ENCODE measurements around the gene LPCAT1.

DNA sequence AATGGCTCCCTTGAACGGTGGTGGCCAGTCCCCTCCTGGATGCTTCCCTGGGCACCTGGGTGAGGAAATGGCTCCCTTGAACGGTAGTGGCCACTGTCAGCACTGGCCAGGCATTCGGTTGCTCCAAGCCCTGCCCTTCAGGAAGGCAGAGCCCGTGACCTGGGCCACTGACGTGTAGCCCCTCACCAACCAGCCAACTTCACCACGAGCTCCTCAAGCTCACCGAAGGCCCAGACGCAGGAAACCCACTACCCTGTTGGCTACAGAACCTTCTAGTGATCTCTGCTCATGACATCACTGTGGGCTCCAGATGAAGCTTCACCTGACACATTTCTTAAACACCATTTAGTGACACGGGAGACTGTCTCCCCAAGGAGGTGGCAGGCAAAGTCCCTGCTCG, 87.7 kb downstream of the LPCAT1 start:
- TF ChIP-seq EZH2 (IDR thresholded peaks at IDR 0.05; ENCODE audit: insufficient read depth, low read length), result no peak
- TF ChIP-seq, protein P1, sequence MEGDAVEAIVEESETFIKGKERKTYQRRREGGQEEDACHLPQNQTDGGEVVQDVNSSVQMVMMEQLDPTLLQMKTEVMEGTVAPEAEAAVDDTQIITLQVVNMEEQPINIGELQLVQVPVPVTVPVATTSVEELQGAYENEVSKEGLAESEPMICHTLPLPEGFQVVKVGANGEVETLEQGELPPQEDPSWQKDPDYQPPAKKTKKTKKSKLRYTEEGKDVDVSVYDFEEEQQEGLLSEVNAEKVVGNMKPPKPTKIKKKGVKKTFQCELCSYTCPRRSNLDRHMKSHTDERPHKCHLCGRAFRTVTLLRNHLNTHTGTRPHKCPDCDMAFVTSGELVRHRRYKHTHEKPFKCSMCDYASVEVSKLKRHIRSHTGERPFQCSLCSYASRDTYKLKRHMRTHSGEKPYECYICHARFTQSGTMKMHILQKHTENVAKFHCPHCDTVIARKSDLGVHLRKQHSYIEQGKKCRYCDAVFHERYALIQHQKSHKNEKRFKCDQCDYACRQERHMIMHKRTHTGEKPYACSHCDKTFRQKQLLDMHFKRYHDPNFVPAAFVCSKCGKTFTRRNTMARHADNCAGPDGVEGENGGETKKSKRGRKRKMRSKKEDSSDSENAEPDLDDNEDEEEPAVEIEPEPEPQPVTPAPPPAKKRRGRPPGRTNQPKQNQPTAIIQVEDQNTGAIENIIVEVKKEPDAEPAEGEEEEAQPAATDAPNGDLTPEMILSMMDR (IDR thresholded peaks at IDR 0.05; ENCODE audit: insufficient read depth, low read depth, low read length), result no peak
